H1 (cell line): ENCODE results near the gene SPSB1. TPM values are rescaled to one million over a fixed set of nuclear protein-coding genes. Genes with fewer than 3 reads are reported as not detected.
A peak's percentile ranks its signal among the peaks of the same experiment; 100 is the strongest.

Source experiments
- CTCF ChIA-PET: fragments of 300-600 bp; sonication (Branson Sonifier 250); formaldehyde crosslinking; loops from one replicate; lab custom pipeline; 2021; ENCODE audit not compliant: partially characterized antibody; lab: Charles Lee
- POLR2A ChIA-PET: fragments of 300-600 bp; sonication (Branson Sonifier 250); formaldehyde crosslinking; loops from one replicate; lab custom pipeline; 2021; ENCODE audit warnings: inconsistent platforms; ENCODE audit not compliant: partially characterized antibody; lab: Charles Lee
- DNase-seq, 2 experiments: peaks; one replicate each; pipeline versions ENCODE4 v3.0.0 to v3.0.0-alpha.2; 2010 to 2022; ENCODE audit warnings: low spot score in 2 of 2, low read depth in 1 of 2, mixed read lengths in 1 of 2
- FAIRE-seq: peaks from 2 replicates; lab custom pipeline; 2011; peaks lifted over from hg19 to GRCh38; lab: Jason Lieb, UNC
- H2AFZ ChIP-seq: 2 replicates; pipeline ENCODE4 v1.8.1; 2012; ENCODE audit warnings: low read length, inconsistent platforms
- H2AK5ac ChIP-seq: 2 replicates; pipeline ENCODE4 v1.6.1; 2013; ENCODE audit warnings: low read depth, low read length
- H2BK120ac ChIP-seq: replicated peaks from 2 replicates; pipeline ENCODE3; 2013; ENCODE audit warnings: low read depth, low read length, inconsistent platforms
- H2BK12ac ChIP-seq: 2 replicates; pipeline ENCODE4 v1.6.1; 2013; ENCODE audit warnings: low read depth, low read length
- H2BK15ac ChIP-seq: 2 replicates; pipeline ENCODE4 v1.6.1; 2013; ENCODE audit warnings: low read length
- H2BK20ac ChIP-seq: 2 replicates; pipeline ENCODE4 v1.6.1; 2013; ENCODE audit warnings: low read length
- H2BK5ac ChIP-seq: 2 replicates; pipeline ENCODE4 v1.6.1; 2013; ENCODE audit warnings: low read depth, low read length
- H3K14ac ChIP-seq: 2 replicates; pipeline ENCODE4 v1.6.1; 2013; ENCODE audit warnings: inconsistent platforms; ENCODE audit not compliant: insufficient read length
- H3K18ac ChIP-seq: 2 replicates; pipeline ENCODE4 v1.6.1; 2013; ENCODE audit warnings: low read length; ENCODE audit errors: extremely low read depth
- H3K23ac ChIP-seq: 2 replicates; pipeline ENCODE4 v1.6.1; 2013; ENCODE audit warnings: inconsistent platforms; ENCODE audit not compliant: insufficient read length
- H3K23me2 ChIP-seq: 2 replicates; pipeline ENCODE4 v1.6.1; 2013; ENCODE audit warnings: low read depth, low read length
- H3K27ac ChIP-seq: 2 replicates; pipeline ENCODE4 v1.6.1; 2011; ENCODE audit warnings: low read depth, low read length, inconsistent platforms
- H3K27me3 ChIP-seq, 4 experiments: replicated peaks in 1 of 4; 1 replicate in 1 of 4; 2 replicates in 3 of 4; pipeline versions ENCODE4 v1.6.1 to v1.8.1; 2011 to 2013; ENCODE audit warnings: low read length in 3 of 4, mild to moderate bottlenecking in 3 of 4, inconsistent platforms in 2 of 4, mixed read lengths in 2 of 4, moderate library complexity in 1 of 4; ENCODE audit not compliant: control insufficient read depth in 3 of 4, insufficient read depth in 3 of 4; ENCODE audit errors: extremely low read depth in 1 of 4
- H3K36me3 ChIP-seq, 4 experiments: 2 replicates each; pipeline versions ENCODE4 v1.6.1 to v1.8.1; 2011 to 2013; ENCODE audit warnings: mild to moderate bottlenecking in 4 of 4, low read length in 3 of 4, moderate library complexity in 2 of 4, control low read depth in 1 of 4, inconsistent platforms in 1 of 4; ENCODE audit not compliant: insufficient read depth in 4 of 4, control insufficient read depth in 2 of 4
- H3K4ac ChIP-seq: replicated peaks from 2 replicates; pipeline ENCODE3; 2013; ENCODE audit warnings: low read length, low read depth, mixed read lengths, inconsistent platforms; ENCODE audit not compliant: insufficient read length
- H3K4me1 ChIP-seq, 4 experiments: replicated peaks in 1 of 4; 1 replicate in 1 of 4; 2 replicates in 3 of 4; pipeline versions ENCODE4 v1.6.1 to v1.8.1; 2011 to 2013; ENCODE audit warnings: low read length in 3 of 4, inconsistent platforms in 2 of 4, mixed read lengths in 1 of 4; ENCODE audit not compliant: insufficient read depth in 4 of 4, control insufficient read depth in 3 of 4
- H3K4me2 ChIP-seq, 2 experiments: 2 replicates each; pipeline versions ENCODE4 v1.6.1 to v1.8.1; 2011 to 2013; ENCODE audit warnings: low read depth in 2 of 2, low read length in 2 of 2, control low read depth in 1 of 2, inconsistent platforms in 1 of 2, mild to moderate bottlenecking in 1 of 2; ENCODE audit not compliant: insufficient read depth in 1 of 2
- H3K4me3 ChIP-seq, 4 experiments: fragments of 200-600, 300-600 bp in 1 of 4; sonication (generic), shearing (Covaris generic), sonication (Bioruptor Twin) in 1 of 4; 2 replicates each; pipeline versions ENCODE4 v1.5.1 to v1.8.1; 2011 to 2016; ENCODE audit warnings: low read length in 4 of 4, low read depth in 3 of 4, control low read depth in 2 of 4, inconsistent platforms in 2 of 4, mild to moderate bottlenecking in 2 of 4, mixed read lengths in 1 of 4, moderate library complexity in 1 of 4; ENCODE audit not compliant: insufficient read depth in 2 of 4; ENCODE audit errors: extremely low read depth in 1 of 4
- H3K56ac ChIP-seq: replicated peaks from 2 replicates; pipeline ENCODE3; 2013; ENCODE audit warnings: low read depth, mild to moderate bottlenecking, mixed read lengths, low read length, inconsistent platforms; ENCODE audit not compliant: insufficient read length
- H3K79me1 ChIP-seq: 2 replicates; pipeline ENCODE4 v1.6.1; 2013; ENCODE audit warnings: low read depth, low read length, control low read depth
- H3K79me2 ChIP-seq, 2 experiments: 2 replicates each; pipeline versions ENCODE4 v1.6.1 to v1.8.1; 2012 to 2013; ENCODE audit warnings: low read length in 2 of 2, mild to moderate bottlenecking in 2 of 2, inconsistent platforms in 1 of 2; ENCODE audit not compliant: insufficient read depth in 2 of 2, control insufficient read depth in 1 of 2
- H3K9ac ChIP-seq, 4 experiments: replicated peaks in 1 of 4; 1 replicate in 1 of 4; 2 replicates in 3 of 4; pipeline versions ENCODE4 v1.6.1 to v1.8.1; 2011 to 2013; ENCODE audit warnings: low read depth in 3 of 4, low read length in 3 of 4, control low read depth in 2 of 4, mild to moderate bottlenecking in 2 of 4, moderate library complexity in 2 of 4, inconsistent platforms in 1 of 4; ENCODE audit errors: extremely low read depth in 1 of 4
- H3K9me3 ChIP-seq, 2 experiments: 2 replicates each; pipeline versions ENCODE4 v1.6.1 to v1.8.1; 2012 to 2013; ENCODE audit warnings: mild to moderate bottlenecking in 2 of 2, moderate library complexity in 2 of 2, control low read depth in 1 of 2, inconsistent platforms in 1 of 2, low read depth in 1 of 2, low read length in 1 of 2, mixed read lengths in 1 of 2; ENCODE audit not compliant: insufficient read depth in 2 of 2
- H4K20me1 ChIP-seq, 2 experiments: replicated peaks in 1 of 2; 2 replicates each; pipeline versions ENCODE3 to v1.8.1; 2011 to 2013; ENCODE audit warnings: inconsistent platforms in 2 of 2, low read length in 2 of 2, mild to moderate bottlenecking in 1 of 2; ENCODE audit not compliant: insufficient read depth in 2 of 2, control insufficient read depth in 1 of 2
- H4K5ac ChIP-seq: 2 replicates; pipeline ENCODE4 v1.6.1; 2013; ENCODE audit warnings: low read length, low read depth, mixed read lengths, inconsistent platforms; ENCODE audit not compliant: insufficient read length
- H4K8ac ChIP-seq: 2 replicates; pipeline ENCODE4 v1.8.0; 2013; ENCODE audit warnings: mild to moderate bottlenecking, moderate library complexity, low read length, inconsistent platforms; ENCODE audit not compliant: insufficient read depth; ENCODE audit errors: extremely low read depth
- H4K91ac ChIP-seq: replicated peaks from 2 replicates; pipeline ENCODE3; 2013; ENCODE audit warnings: low read length, mixed read lengths, inconsistent platforms; ENCODE audit not compliant: insufficient read length
- CTBP2 ChIP-seq: IDR thresholded peaks from 2 replicates; pipeline ENCODE4 v1.7.0; 2011; ENCODE audit warnings: borderline replicate concordance, mild to moderate bottlenecking, moderate library complexity, mixed read lengths, low read length; ENCODE audit not compliant: insufficient read depth, insufficient read length
- FOSL1 ChIP-seq: IDR thresholded peaks from 2 replicates; pipeline ENCODE4 v1.6.1; 2011; ENCODE audit warnings: mild to moderate bottlenecking, low read depth, low read length, moderate library complexity; ENCODE audit not compliant: insufficient read depth
- HDAC6 ChIP-seq: IDR thresholded peaks from one replicate; pipeline ENCODE4 v1.7.1; 2012; ENCODE audit warnings: low read depth, mild to moderate bottlenecking, inconsistent platforms, low read length, moderate library complexity
- SUZ12 ChIP-seq: fragments of 200-600 bp; sonication (generic); IDR thresholded peaks from 2 replicates; pipeline ENCODE4 v1.6.1; 2012; ENCODE audit warnings: mild to moderate bottlenecking, inconsistent platforms, low read length, moderate library complexity, mixed read lengths
- WGBS, 2 experiments: shearing (Covaris generic) in 1 of 2; methylation state at CpG; one replicate each; pipeline versions ENCODE4 v1.1.6 to v1.1.7; 2013 to 2015; ENCODE audit warnings: low lambda C conversion rate in 2 of 2, mixed read lengths in 2 of 2, inconsistent platforms in 1 of 2, low coverage in 1 of 2, missing lambda C conversion rate in 1 of 2; ENCODE audit not compliant: insufficient replicate concordance in 2 of 2, insufficient coverage in 1 of 2, insufficient read length in 1 of 2; ENCODE audit errors: extremely low coverage in 1 of 2, missing lambda C conversion rate in 1 of 2; 5-methylcytosine and 5-hydroxymethylcytosine counted together
- polyA plus RNA-seq, 7 experiments: library from polyadenylated mRNA; depleted of rRNA in 3 of 7; stranded (reverse) in 5 of 7; unstranded in 2 of 7; fragments of >200 nt in 5 of 7; fragments of 200-250 nt in 2 of 7; gene quantifications; 1 replicate in 5 of 7; 2 replicates in 1 of 7; 4 replicates in 1 of 7; pipeline versions ENCODE4 v1.2.1 to v1.2.3, GENCODE V29; 2011 to 2013; ENCODE audit warnings: missing spikeins in 2 of 7, mixed read lengths in 2 of 7
- total RNA-seq: library from RNA; stranded (reverse); fragmentation: NEBNext Ultra II Directional; extraction: Animal tissue kit (Norgen Biotek cat#: 25700); gene quantifications from 2 replicates; pipeline ENCODE4 v1.2.1, GENCODE V29; 2021
- TF ChIP-seq, protein P1 (sequence below), 3 experiments: IDR thresholded peaks; 1 replicate in 2 of 3; 2 replicates in 1 of 3; pipeline versions ENCODE4 v1.5.1 to v1.6.1; 2011; ENCODE audit warnings: low read length in 3 of 3, mild to moderate bottlenecking in 3 of 3, inconsistent platforms in 2 of 3, low read depth in 1 of 3, moderate library complexity in 1 of 3; ENCODE audit not compliant: insufficient read depth in 1 of 3; ENCODE audit errors: control extremely low read depth in 1 of 3
- TF ChIP-seq, protein P2 (sequence below): IDR thresholded peaks from 2 replicates; pipeline ENCODE4 v1.6.1; 2012; ENCODE audit warnings: inconsistent platforms

The SPSB1 gene
- total and polyA plus RNA-seq, 2 of the 8 experiments (the other 6 are each of a cell fraction or from before 2014, with no cell fraction given) = 5.3 to 6.4 TPM

DNA sequence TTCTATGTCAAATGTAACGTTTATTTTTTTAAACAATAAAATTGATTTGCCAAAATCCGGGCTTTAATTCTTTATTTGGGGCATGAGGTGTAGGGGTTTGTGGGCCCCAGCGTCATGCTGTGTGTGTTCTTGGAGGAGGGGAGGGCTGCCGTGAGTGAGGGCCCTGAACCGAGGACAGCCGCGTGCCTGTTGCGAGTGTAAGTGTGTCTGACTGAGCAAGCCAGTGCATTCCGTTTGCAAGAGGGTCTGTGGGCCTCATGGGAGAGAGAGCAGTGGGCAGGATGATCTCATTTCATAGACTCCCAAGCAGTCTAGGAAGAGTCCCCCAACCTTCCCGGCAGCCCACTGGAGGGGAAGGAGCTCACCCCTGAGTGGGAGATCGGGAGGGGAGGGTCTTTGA, 21.4 kb upstream of the SPSB1 start:
- 72% methylated on average over 11 of the region's 11 CpGs; no CpG with 5 or more reads in 1 of the 2 experiments for WGBS, 2 experiments
- ChIA-PET CTCF (interaction anchor here (0.6 to 7.8 kb wide), 4 partner anchors 10 to 219 kb away, joined by 3 to 61 read pairs (median 12); no protein-coding TSS in a partner anchor), POLR2A (no interaction called here)
- Histone ChIP-seq H2BK5ac (no peak overlapping the region), H3K79me1 (no peaks in the 10 kb centered on the region), H3K27me3 (no peaks in the 10 kb centered on the region; a peak in 2 of 7 replicates), H2BK20ac (no peak overlapping the region), H3K18ac (no peak overlapping the region), H3K4me1 (peaks cover 0 to 4% (median 3%) of the 10 kb centered on the region in 4 experiments; a peak in 5 of 7 replicates), H3K14ac (no peak overlapping the region), H4K8ac (no peak overlapping the region), H3K23me2 (no peaks in the 10 kb centered on the region), H3K4ac (no peak overlapping the region), H2BK15ac (no peak overlapping the region; the same call in 1 of the 2 replicates), H2AFZ (no peak overlapping the region), H3K9me3 (no peaks in the 10 kb centered on the region), H3K56ac (no peak overlapping the region), H4K91ac (no peak overlapping the region), H4K5ac (no peak overlapping the region), H2BK120ac (no peak overlapping the region), H3K4me3 (no peak overlapping the region), H4K20me1 (no peaks in the 10 kb centered on the region), H3K27ac (no peak overlapping the region), H2BK12ac (0 out of 2 replicates have a peak overlapping the region, but pooled peaks have one; percentile 11), H2AK5ac (no peak overlapping the region), H3K23ac (no peak overlapping the region), H3K9ac (no peak overlapping the region), H3K36me3 (no peaks in the 10 kb centered on the region), H3K79me2 (no peaks in the 10 kb centered on the region), H3K4me2 (no peak overlapping the region)
- DNase-seq (no peak), FAIRE-seq (no peak)
- TF ChIP-seq, protein P1, sequence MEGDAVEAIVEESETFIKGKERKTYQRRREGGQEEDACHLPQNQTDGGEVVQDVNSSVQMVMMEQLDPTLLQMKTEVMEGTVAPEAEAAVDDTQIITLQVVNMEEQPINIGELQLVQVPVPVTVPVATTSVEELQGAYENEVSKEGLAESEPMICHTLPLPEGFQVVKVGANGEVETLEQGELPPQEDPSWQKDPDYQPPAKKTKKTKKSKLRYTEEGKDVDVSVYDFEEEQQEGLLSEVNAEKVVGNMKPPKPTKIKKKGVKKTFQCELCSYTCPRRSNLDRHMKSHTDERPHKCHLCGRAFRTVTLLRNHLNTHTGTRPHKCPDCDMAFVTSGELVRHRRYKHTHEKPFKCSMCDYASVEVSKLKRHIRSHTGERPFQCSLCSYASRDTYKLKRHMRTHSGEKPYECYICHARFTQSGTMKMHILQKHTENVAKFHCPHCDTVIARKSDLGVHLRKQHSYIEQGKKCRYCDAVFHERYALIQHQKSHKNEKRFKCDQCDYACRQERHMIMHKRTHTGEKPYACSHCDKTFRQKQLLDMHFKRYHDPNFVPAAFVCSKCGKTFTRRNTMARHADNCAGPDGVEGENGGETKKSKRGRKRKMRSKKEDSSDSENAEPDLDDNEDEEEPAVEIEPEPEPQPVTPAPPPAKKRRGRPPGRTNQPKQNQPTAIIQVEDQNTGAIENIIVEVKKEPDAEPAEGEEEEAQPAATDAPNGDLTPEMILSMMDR (IDR thresholded peaks at IDR 0.05; ENCODE audit: control extremely low read depth in 1 of 3, insufficient read depth in 1 of 3, low read depth in 1 of 3, low read length in 3 of 3) = no peak
- TF ChIP-seq SUZ12 = no peak
- TF ChIP-seq CTBP2 = no peak
- TF ChIP-seq HDAC6 = no peak
- TF ChIP-seq FOSL1 = no peak
- TF ChIP-seq, protein P2, sequence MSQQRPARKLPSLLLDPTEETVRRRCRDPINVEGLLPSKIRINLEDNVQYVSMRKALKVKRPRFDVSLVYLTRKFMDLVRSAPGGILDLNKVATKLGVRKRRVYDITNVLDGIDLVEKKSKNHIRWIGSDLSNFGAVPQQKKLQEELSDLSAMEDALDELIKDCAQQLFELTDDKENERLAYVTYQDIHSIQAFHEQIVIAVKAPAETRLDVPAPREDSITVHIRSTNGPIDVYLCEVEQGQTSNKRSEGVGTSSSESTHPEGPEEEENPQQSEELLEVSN = no peak
